ENCODE data around the gene C6orf141.
"Not testable (repeated sequence)": the region's sequence is repeated elsewhere in the genome, so short reads cannot be mapped to it uniquely, and the experiment has no call there.

C6orf141 gene

DNA sequence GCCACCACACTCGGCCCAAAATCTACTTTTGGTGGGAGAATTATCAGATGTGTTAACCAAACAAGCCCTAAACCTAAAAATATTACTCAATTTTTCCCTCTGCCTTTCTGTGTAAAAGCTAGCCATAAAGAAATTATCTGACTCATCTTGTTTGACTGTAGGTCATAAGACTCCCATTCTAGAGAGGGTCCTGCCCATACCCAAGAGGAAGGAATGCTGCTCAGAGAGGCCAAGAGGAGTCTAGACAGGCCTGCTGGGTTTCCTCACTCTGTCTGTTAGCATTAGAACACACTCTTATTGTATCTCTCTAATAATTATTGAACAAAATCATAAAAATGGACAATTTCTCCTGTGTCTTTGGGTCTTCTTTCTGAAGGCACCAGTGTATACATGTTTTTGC lies 26.1 kb downstream of the C6orf141 start:
- no peak for DNase-seq

DNA sequence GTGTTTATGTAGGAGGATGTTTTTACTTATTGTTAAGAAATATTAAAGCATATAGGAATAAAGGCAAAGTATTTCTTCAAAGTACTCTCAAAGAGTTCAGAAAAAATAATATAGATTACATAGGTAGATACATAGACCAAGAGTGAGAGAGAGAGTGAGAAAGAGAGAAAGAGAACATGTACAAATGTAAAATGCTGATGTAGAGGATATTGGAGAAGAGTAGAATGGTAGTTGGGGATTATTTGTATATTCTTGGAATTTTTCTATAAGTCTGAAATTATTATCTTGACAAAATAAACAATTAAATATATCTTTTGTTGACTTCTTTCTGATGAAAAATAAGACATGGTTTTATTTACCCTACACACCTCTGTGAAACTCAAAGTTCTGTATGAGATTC lies 29.2 kb downstream of the C6orf141 start:
- DNase-seq: no peak

DNA sequence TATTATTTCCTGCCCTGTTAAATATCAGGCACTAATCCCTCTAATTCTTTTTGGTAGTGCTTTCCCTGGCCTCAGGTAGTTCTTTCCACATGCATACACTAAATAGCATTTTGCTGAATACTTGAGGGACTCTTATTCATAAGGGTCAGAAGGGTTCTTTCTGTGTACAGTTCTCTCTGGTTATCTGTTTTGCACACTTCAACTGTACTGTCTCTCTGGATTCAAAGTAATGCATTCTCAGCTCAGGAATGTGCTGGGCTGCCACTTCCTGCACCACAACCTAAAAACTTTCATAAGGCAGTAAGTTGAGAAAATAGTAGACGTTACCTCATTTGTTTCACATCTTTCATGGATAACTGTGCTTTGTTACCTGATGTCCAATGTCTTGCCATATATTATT lies 32.1 kb downstream of the C6orf141 start:
- no peak for DNase-seq

DNA sequence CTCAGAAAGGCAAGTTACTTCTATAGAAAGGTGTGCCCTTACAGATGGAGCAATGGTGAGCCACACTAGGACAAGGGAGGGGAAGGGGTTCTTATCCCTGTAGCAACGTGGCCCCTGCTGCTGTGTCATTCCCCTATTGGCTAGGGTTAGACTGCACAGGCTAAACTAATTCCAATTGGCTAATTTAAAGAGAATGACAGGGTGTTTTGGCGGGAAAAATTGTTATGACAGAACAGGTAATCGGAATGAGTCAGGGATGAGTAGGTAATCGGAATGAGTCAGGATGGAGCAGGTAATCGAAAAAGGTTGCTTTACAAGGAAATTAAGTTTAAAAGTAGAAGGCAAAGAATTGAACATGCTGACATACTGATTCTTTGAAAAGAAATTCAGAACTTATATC lies 36.8 kb downstream of the C6orf141 start:
- DNase-seq: not testable (repeated sequence)

Measured in right kidney (tissue), 1 donor.